Naive B cell (primary cell): ENCODE data around the gene VWA1. TPM values are rescaled to one million over a fixed set of nuclear protein-coding genes. Genes with fewer than 3 reads are reported as not detected.
A peak's percentile ranks its signal among the peaks of the same experiment; 100 is the strongest.

Source experiments
- ATAC-seq, 2 donors: fragments of 150-1000 bp; cut with Tn5 transposase; 2 replicates each; pipeline ENCODE4 v1.10.0; 2021; ENCODE audit warnings: low read depth in 2 of 2, mild to moderate bottlenecking in 2 of 2, moderate library complexity in 2 of 2
- DNase-seq: peaks from one replicate; pipeline ENCODE4 v3.0.0; 2022
- H3K27ac Mint-ChIP-seq, 6 donors: one replicate each; pipeline ENCODE4 v1.8.0; 2020 to 2022; ENCODE audit warnings: mild to moderate bottlenecking in 6 of 6, mixed read lengths in 6 of 6, moderate library complexity in 5 of 6, inconsistent platforms in 2 of 6
- H3K27me3 Mint-ChIP-seq, 3 donors: one replicate each; pipeline ENCODE4 v1.8.0; 2021 to 2022; ENCODE audit warnings: mixed read lengths in 3 of 3, mild to moderate bottlenecking in 1 of 3
- H3K36me3 Mint-ChIP-seq, 2 donors: one replicate each; pipeline ENCODE4 v1.8.0; 2020 to 2022; ENCODE audit warnings: mixed read lengths in 2 of 2, inconsistent platforms in 1 of 2, mild to moderate bottlenecking in 1 of 2
- H3K4me1 Mint-ChIP-seq, 3 donors: one replicate each; pipeline ENCODE4 v1.8.0; 2020 to 2022; ENCODE audit warnings: mixed read lengths in 3 of 3, inconsistent platforms in 1 of 3, mild to moderate bottlenecking in 1 of 3, moderate library complexity in 1 of 3
- H3K4me3 Mint-ChIP-seq, 8 donors: one replicate each; pipeline ENCODE4 v1.8.0; 2020 to 2022; ENCODE audit warnings: mild to moderate bottlenecking in 8 of 8, mixed read lengths in 8 of 8, moderate library complexity in 8 of 8, inconsistent platforms in 2 of 8
- H3K9me3 Mint-ChIP-seq, 7 donors: one replicate each; pipeline ENCODE4 v1.8.0; 2020 to 2022; ENCODE audit warnings: mixed read lengths in 7 of 7, mild to moderate bottlenecking in 5 of 7, inconsistent platforms in 2 of 7, moderate library complexity in 1 of 7
- polyA plus RNA-seq, 6 donors: library from polyadenylated mRNA; unstranded; fragments of 300-500 nt; fragmentation: Illumina TruSeq; gene quantifications; one replicate each; pipeline ENCODE4 v1.2.3, GENCODE V29; 2021; ENCODE audit warnings: low read depth in 6 of 6

Gene VWA1
- polyA plus RNA-seq, 6 donors from 2014 or later, result 0.41 TPM; not detected in 5

DNA sequence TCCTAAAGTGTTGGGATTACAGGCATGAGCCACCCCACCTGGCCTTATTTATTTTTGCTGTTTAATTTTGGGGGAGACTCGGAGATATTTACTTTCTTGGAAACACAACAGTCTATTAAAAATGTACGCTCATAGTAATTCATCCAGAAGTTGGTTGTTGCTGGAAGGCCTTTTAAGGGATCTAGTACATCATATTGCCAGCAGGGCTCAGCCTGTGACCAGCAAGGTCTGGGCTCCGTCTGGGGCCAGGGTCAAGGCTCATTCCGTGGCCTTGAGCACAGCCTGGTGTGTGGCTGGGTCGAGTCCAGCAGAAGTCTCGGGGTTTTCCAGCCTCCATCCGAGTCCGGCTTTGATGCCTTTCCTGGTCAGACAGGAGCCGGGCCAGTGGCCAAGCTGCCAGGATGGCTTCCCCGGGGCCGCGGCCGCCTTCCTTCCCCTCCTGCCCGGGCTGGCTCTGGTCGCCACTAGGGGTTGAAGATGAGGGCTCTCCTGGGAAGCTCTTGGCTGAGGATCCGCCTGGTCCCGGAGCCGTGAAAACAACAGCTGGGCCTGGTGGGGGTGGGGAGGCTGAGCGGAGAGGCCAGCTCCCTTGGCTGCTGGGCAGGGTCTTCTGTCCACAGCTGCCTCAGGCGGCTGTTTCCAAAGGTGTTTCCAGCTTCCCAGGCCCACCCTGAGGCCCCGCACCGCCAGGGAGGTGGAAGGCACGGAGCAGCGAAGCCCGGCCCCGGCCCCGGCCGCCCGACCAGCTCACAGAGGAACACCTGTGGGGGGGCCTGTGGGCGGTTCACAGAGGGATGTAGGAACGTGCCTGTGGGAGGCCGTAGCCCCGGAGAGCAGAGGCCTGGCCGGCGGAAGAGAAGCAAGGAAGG is 5.1 kb upstream of the VWA1 start:
- ATAC-seq (no peak), DNase-seq (no peak)
- peaks cover 8 to 78% (median 42%) of the 10 kb centered on the region in 3 donors for H3K27me3 Mint-ChIP-seq
- peaks cover 0 to 4% (median 0%) of the 10 kb centered on the region in 7 donors for H3K9me3 Mint-ChIP-seq
- no peak overlapping the region for H3K4me3 Mint-ChIP-seq
- H3K4me1 Mint-ChIP-seq, result peaks cover 9 to 21% (median 10%) of the 10 kb centered on the region in 3 donors
- H3K36me3 Mint-ChIP-seq, result no peaks in the 10 kb centered on the region
- no peak overlapping the region for H3K27ac Mint-ChIP-seq

DNA sequence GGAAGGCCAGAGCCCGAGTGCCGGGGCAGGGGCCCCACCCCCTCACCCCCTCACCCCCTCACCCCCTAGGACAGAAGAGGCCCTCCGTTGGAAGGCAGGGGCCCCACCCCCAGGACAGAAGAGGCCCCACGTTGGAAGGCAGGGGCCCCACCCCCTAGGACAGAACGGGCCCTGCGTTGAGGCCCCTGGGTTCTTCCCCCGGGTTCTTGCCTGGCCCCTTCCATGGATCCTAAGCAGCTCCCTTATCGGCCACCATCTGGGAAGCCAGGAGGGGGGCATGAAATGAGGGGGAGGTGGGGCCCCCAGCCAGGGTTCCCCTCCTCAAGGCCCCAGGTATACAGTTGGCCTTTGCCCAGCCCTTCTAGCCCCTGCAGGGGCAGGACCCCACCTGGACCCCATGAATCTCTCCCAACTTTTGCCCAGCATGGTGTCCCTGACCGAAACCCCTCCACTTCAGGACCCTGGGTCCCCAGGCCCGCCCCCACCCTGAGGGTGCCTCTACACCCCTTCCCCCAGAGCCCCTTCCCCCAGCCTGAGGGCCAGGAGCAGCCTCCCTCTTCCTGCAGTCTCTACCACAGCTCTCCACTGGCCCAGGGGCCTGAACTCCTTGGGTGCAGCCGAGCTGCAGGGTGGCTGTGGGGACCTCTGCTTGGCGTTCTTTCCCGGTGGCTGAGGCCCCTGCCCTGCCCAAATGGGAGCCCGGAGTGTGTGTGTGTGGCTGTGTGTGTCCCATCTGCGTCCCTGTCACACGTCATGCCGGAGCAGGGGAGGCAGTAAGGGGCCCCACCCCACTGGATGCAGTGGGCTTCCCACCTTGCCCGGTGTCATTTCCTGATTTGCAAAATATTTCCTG is 4.3 kb upstream of the VWA1 start:
- Mint-ChIP-seq H3K27me3 (peaks cover 8 to 72% (median 35%) of the 10 kb centered on the region in 3 donors), H3K4me3 (no peak overlapping the region), H3K9me3 (peaks cover 0 to 4% (median 0%) of the 10 kb centered on the region in 7 donors), H3K27ac (no peak overlapping the region), H3K4me1 (peaks cover 9 to 22% (median 11%) of the 10 kb centered on the region in 3 donors), H3K36me3 (no peaks in the 10 kb centered on the region)
- no peak for ATAC-seq
- DNase-seq, result no peak

DNA sequence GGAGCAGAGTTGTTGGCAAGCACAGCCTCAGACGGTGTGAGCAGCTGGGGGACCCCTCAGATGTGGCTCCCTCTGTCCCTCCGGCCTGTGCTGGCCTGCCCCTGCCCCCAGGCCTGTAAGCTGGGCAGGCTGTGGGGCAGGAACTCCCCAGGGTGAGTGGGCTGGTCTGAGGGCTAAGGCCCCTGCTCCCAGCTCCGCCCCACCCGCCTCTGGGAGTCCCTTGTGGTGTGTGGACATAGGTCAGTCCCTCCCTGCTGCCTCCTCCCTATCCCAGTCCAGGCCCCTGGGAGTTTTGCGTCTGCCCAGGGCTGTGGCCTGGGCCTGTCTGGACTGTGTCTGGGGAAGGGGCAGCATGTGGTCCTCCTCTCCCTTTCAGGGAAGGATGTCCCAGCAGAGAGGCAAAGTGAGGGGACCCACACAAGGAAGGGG is 3.6 kb upstream of the VWA1 start:
- Mint-ChIP-seq H3K4me1 (peaks cover 12 to 21% (median 14%) of the 10 kb centered on the region in 3 donors), H3K27ac (no peak overlapping the region), H3K27me3 (peaks cover 8 to 72% (median 30%) of the 10 kb centered on the region in 3 donors), H3K36me3 (no peaks in the 10 kb centered on the region), H3K4me3 (no peak overlapping the region), H3K9me3 (peaks cover 0 to 4% (median 0%) of the 10 kb centered on the region in 7 donors)
- ATAC-seq, result no peak
- DNase-seq, result no peak

DNA sequence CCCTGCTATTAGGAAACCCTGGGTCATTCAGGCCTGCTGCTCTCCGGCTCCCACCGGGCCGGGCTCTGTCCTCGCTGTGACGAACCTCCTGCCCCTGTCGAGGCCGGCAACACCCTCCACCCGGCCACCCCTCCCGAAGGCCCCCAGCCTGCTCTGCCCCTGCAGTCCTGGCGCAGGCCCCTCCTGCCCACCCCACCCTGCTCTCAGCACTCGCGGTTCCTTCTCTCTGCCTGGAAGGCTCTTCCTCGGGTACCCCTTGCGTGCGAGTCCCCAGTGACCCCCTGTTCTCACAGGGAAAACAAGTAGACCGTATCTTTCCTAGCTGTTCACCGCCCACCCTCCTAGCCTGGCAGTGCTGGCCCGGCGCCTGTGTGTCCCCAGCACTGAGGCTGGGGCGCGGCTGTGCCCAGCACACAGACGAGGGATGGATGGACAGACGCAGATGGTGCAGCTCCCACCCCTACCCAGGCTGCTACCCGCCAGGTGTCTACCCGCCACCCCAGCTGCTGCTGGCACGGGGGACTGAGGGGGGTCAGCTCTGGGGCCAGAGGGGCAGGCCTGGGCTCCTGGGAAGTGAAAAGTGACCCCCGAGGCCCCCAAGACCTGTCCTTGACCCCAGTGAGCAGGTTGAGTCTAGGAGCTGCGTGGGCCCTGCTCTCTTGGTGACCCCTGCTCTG is 3.1 kb upstream of the VWA1 start:
- Mint-ChIP-seq H3K27me3 (peaks cover 8 to 72% (median 30%) of the 10 kb centered on the region in 3 donors), H3K4me1 (peaks cover 11 to 21% (median 12%) of the 10 kb centered on the region in 3 donors), H3K27ac (no peak overlapping the region), H3K4me3 (peak overlapping the region in 2 of 8 donors; percentile 32 to 53), H3K9me3 (peaks cover 0 to 4% (median 0%) of the 10 kb centered on the region in 7 donors), H3K36me3 (no peaks in the 10 kb centered on the region)
- no peak for ATAC-seq
- no peak for DNase-seq

DNA sequence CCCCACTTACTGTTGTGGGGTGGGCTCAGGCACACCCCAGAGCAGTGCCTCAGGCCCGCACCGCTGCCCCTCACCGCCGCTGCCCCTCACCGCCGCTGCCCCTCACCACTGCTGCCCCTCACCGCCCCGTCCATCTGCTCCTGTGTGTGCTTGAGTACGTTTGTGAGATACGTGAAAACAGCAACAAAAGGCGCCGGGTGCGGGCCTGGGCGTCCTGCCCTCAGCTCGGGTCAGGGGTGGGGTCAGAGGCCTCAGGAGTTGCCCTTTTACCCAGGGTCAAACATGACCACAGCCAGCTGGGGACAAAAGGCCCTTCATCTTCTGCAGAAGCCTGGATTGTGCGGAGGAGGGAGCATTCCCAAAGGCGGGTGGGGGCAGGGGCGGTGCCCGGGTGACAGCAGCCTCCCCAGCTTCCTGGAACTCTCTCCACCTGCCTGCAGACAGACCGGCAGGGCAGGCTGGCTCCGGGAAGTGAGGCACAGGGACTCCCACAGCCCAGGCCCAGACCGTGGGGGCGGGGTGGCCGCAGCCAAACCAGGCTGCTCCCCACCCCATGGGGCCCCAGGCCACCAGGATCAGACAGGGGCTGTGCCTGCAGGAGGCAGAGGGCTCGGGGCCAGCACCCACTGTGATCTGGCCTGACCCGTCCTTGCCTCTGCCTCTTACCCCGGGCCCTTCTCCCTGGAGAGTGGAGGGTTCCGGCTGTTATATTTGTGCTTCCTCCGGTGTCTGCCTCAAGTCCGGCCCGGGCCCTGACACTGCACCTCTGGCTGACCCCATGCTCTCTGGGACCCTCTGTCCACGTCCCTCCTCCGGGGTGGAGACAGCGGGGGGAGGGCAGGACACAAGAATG is 2.3 kb upstream of the VWA1 start:
- Mint-ChIP-seq H3K9me3 (peaks cover 0 to 4% (median 0%) of the 10 kb centered on the region in 7 donors), H3K36me3 (no peaks in the 10 kb centered on the region), H3K27ac (peak overlapping the region in 1 of 6 donors; percentile 62), H3K4me1 (peaks cover 11 to 21% (median 12%) of the 10 kb centered on the region in 3 donors), H3K4me3 (peak overlapping the region in 3 of 8 donors; percentile 32 to 74 (median 53)), H3K27me3 (peaks cover 8 to 71% (median 29%) of the 10 kb centered on the region in 3 donors)
- DNase-seq (no peak), ATAC-seq (no peak)

DNA sequence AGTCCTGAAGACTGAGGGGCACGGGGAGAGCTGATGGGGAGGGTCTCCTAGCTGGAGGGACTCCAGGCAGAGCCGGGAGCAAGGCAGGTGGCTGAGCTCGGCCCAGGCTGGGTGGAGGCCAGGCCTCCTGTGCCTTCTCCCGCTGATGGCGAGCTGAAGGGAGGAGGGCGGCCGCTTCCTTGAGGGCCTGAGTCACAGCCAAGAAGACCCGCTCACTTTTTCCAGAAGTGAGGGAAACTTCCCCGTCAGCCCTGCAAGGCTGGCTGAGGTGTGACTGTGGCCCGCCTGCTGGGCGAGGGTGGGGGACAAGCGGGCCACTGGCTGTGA is 1.7 kb upstream of the VWA1 start:
- peaks cover 3 to 71% (median 23%) of the 10 kb centered on the region in 3 donors for H3K27me3 Mint-ChIP-seq
- no peak for DNase-seq
- peaks cover 8 to 17% (median 8%) of the 10 kb centered on the region in 3 donors for H3K4me1 Mint-ChIP-seq
- H3K9me3 Mint-ChIP-seq, result no peaks in the 10 kb centered on the region
- H3K27ac Mint-ChIP-seq, result peak overlapping the region in 1 of 6 donors; percentile 62
- H3K36me3 Mint-ChIP-seq, result no peaks in the 10 kb centered on the region
- ATAC-seq, result peak in 1 of 2 donors; percentile 6
- peak overlapping the region in 2 of 8 donors; percentile 44 to 74 for H3K4me3 Mint-ChIP-seq

DNA sequence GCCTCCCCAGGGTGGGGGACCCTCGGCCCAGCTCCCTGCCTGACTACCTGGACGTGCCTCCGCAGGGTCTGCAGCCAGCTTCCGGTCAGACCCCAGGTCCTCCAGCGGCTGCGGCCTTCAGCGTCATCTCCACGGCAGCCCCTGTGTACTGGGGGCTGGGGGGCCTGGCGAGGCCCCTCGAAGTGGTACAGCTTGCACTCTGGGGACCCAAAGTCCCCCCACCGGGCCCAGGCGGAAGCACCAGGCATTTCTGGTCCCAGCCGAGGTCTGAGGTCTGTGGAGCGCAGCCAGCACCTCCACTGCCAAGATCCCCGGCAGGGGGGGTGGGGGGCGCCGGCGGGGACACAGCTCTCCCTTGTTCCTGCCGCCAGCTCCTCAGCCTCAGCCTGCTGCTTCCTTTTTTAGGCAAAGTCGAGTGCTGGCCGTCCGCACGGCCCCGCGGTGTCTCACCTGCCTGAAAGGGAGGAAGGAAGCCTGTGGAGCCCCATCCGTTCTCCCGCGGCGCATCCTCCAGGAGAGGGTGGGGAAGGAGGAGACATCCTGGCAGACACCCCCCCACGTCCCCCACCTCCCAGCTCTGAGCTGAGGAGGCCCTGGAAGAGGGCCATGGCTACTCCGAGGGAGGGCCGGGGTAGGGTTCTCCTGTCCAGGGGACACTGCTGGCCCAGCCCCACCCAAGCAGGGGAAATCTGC is 1.2 kb upstream of the VWA1 start:
- Mint-ChIP-seq H3K4me3 (peak overlapping the region in 5 of 8 donors; percentile 21 to 74 (median 39)), H3K27ac (peak overlapping the region in 1 of 6 donors; percentile 47), H3K9me3 (no peaks in the 10 kb centered on the region), H3K36me3 (no peaks in the 10 kb centered on the region), H3K4me1 (peaks cover 8 to 17% (median 8%) of the 10 kb centered on the region in 3 donors), H3K27me3 (peaks cover 3 to 67% (median 22%) of the 10 kb centered on the region in 3 donors)
- DNase-seq, result peak; percentile 35
- peak; percentile 45 to 52 for ATAC-seq

DNA sequence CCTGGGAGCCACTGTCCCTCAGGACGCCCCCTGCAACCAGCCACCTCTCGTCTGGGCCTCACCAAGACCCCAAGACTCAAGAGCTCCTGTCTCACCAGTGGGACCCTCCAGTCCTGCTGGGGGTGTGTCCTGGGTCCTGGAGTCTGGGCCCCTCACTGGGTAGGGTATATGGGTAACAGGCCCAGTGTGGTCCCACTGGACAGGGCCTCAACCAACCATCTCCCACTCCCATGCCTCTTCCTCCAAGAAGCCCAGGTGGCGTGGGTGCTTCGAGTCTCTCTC is 725 bp upstream of the VWA1 start:
- Mint-ChIP-seq H3K4me3 (peak overlapping the region in 7 of 8 donors; percentile 52 to 79 (median 71)), H3K27ac (peak overlapping the region in 1 of 6 donors; percentile 47), H3K4me1 (peaks cover 8 to 17% (median 8%) of the 10 kb centered on the region in 3 donors), H3K9me3 (no peaks in the 10 kb centered on the region), H3K27me3 (peaks cover 3 to 62% (median 17%) of the 10 kb centered on the region in 3 donors), H3K36me3 (no peaks in the 10 kb centered on the region)
- ATAC-seq (no peak), DNase-seq (no peak)

DNA sequence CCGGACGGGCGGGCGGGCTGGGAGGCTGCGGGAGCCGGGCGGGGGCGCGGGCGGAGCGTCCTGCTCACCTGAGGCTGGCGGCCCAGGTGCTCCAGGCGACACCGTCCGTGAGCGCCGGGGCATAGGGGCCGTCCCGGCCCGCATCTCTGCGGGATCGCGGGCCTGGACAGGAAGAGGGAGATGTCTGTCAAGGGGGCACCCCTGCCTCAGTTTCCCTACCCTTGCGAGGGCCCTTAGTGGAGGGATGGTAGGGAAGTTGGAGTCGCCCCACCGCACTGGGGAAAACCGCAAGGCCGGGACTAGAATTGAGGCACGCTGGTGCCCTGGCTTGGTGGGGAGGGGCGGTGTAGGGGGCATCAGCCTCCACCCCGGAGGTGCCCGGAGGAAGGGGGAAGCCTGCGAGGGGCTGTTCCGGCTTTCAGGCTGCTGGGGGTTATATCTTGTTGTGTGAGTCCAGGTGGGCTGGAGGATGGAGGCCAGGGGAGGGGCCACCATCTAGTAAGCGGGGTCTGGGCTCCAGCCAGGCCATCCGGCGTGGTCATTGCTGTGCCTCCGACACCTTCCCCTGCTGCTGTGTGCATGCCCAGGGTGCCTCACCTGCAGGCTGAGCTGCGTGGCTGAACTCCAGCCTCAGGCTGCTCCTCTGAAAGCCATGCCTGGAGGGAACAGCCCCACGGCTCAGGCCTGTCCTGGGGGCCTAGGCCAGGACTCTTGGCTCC is 580 bp downstream of the VWA1 start:
- ATAC-seq (peak; percentile 2 to 7), DNase-seq (no peak)
- peak overlapping the region in 7 of 8 donors; percentile 19 to 88 (median 66) for H3K4me3 Mint-ChIP-seq
- H3K9me3 Mint-ChIP-seq, result no peaks in the 10 kb centered on the region
- H3K36me3 Mint-ChIP-seq, result no peaks in the 10 kb centered on the region
- H3K4me1 Mint-ChIP-seq, result peaks cover 8 to 23% (median 12%) of the 10 kb centered on the region in 3 donors
- H3K27ac Mint-ChIP-seq, result no peak overlapping the region
- H3K27me3 Mint-ChIP-seq, result peaks cover 3 to 59% (median 14%) of the 10 kb centered on the region in 3 donors

DNA sequence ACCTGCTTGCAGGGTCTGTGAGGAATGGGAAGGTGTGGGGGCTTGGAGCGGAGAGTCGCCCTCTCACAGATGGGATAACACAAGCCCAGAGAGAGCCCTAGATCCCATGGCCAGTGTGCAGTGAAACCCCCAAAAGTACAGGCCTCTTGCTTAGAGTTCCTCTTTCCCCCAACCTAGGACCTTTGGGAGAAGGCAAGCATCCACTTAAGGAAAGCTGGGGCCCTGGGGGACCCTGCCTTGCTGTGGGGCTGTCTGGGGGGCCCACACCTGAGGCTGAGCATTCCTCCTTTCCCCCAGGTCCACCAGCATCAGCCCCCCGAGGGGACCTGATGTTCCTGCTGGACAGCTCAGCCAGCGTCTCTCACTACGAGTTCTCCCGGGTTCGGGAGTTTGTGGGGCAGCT is 1.1 kb downstream of the VWA1 start:
- peaks cover 8 to 23% (median 12%) of the 10 kb centered on the region in 3 donors for H3K4me1 Mint-ChIP-seq
- DNase-seq (no peak), ATAC-seq (no peak)
- no peaks in the 10 kb centered on the region for H3K36me3 Mint-ChIP-seq
- no peaks in the 10 kb centered on the region for H3K9me3 Mint-ChIP-seq
- no peak overlapping the region for H3K27ac Mint-ChIP-seq
- H3K4me3 Mint-ChIP-seq, result peak overlapping the region in 6 of 8 donors; percentile 19 to 79 (median 66)
- peaks cover 3 to 56% (median 14%) of the 10 kb centered on the region in 3 donors for H3K27me3 Mint-ChIP-seq

DNA sequence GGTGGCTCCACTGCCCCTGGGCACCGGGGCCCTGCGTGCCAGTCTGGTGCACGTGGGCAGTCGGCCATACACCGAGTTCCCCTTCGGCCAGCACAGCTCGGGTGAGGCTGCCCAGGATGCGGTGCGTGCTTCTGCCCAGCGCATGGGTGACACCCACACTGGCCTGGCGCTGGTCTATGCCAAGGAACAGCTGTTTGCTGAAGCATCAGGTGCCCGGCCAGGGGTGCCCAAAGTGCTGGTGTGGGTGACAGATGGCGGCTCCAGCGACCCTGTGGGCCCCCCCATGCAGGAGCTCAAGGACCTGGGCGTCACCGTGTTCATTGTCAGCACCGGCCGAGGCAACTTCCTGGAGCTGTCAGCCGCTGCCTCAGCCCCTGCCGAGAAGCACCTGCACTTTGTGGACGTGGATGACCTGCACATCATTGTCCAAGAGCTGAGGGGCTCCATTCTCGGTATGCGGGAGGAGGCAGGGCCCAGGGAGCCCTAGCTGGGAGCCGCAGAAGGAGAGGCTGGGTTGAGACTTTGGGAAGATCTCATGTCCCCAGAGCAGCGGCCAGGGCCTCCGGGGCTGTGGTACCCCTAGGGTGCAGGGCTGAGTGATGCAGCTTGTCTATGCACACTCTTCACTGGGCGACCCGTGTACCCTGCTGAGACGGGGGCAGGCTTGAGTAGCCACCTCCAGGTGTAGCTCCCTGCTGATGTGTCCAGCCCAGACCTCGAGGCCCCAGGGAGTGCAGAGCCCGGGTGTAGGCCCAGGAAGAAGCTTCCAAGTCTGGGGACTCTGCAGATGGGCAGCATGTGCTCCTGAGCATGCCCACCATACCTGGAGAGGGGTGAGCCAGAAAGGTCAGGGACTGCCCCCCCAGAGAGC is 1.8 kb downstream of the VWA1 start:
- peaks cover 8 to 23% (median 14%) of the 10 kb centered on the region in 3 donors for H3K4me1 Mint-ChIP-seq
- DNase-seq (no peak), ATAC-seq (no peak)
- H3K36me3 Mint-ChIP-seq, result no peaks in the 10 kb centered on the region
- H3K9me3 Mint-ChIP-seq, result no peaks in the 10 kb centered on the region
- H3K27me3 Mint-ChIP-seq, result peaks cover 3 to 49% (median 10%) of the 10 kb centered on the region in 3 donors
- no peak overlapping the region for H3K27ac Mint-ChIP-seq
- H3K4me3 Mint-ChIP-seq, result peak overlapping the region in 1 of 8 donors; percentile 23
